GM11168 (cell line): ENCODE results near the gene APP.
"Not testable (repeated sequence)": the region's sequence is repeated elsewhere in the genome, so short reads cannot be mapped to it uniquely, and the experiment has no call there.

ENCODE experiments used
- in situ Hi-C: fragments of 300-500 bp; cut with MboI; formaldehyde crosslinking; loops from one replicate; pipeline ENCODE4 v1.12.0; 2022; ENCODE audit warnings: low sequenced_read_pairs; ENCODE audit not compliant: unreplicated experiment

APP gene

DNA sequence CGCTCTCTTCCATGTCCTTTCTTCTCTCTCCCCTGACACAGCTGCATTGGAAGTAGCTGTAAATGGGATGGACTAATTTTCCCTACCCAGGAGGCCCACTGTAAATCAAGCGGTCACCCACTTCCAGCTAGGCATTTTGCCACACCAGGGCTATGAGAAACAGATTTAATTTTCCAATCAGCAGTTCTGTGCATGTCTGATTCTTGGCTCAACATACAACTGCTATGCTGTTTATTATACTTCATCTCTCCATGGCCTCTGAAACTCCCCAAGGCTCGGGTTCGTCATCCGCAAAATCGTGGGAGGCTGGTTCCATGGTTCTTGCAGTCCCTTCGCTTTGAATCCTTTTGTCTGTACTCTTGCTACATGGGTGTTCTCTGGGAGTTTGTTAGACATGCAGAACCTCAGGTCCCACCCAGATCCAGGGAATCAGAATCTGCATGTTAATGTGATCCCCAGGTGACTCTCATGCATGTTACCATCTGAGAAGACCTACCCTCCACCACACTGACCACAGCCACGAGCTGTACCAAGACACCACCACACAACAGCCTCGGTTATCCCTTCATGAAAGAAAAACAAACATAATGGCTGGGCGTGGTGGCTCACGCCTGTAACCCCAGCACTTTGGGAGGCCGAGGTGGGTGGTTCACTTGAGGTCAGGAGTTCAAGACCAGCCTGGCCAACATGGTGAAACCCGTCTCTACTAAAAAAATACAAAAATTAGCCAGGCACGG is 245.3 kb downstream of the APP start:
- in situ Hi-C loops, result no loop called here

DNA sequence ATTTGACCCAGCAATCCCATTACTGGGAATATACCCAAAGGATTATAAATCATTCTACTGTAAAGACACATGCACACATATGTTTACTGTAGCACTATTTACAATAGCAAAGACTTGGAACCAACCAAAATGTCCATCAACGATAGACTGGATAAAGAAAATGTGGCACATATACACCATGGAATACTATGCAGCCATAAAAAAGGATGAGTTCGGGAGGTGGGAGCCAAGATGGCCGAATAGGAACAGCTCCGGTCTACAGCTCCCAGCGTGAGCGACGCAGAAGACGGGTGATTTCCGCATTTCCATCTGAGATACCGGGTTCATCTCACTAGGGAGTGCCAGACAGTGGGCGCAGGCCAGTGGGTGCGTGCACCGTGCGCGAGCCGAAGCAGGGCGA is 252.4 kb downstream of the APP start:
- in situ Hi-C loops, result not testable (repeated sequence)

DNA sequence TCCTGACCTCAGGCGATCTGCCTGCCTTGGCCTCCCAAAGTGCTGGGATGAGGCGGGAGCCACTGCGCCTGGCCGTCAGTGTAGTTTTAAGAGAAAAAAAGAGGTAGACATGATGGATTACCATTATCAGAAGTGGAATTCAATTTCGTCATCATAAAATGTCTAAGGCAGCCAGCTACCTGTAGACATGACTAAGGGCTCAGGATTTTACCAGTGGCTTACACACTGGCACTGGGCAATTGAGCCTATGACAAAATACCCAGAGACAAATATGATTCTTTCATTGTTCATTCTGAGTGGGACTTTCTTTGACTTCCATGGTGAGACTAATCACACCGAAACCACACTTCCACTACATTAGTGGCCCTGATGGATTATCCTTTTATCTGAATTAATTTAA is 254.3 kb downstream of the APP start:
- in situ Hi-C loops, result no loop called here

DNA sequence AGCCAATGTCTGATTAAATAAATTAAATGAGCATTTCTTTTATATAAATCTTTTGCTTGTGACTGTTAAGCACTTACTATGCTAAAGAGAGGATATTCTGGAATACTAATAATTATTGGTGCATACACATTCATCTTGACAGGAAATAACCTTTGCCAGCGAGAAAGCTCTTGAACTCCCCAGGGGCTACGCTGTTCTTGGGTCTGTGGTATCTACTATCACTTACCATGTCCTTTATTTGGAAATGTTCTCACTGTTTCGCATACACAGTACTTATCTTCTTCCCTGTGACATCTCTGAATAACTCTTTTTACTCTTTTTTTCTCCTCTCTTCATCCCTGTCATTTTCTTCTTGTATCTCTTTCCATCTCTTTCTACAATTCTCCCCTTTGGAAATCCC is 257.1 kb downstream of the APP start:
- in situ Hi-C loops, result no loop called here

DNA sequence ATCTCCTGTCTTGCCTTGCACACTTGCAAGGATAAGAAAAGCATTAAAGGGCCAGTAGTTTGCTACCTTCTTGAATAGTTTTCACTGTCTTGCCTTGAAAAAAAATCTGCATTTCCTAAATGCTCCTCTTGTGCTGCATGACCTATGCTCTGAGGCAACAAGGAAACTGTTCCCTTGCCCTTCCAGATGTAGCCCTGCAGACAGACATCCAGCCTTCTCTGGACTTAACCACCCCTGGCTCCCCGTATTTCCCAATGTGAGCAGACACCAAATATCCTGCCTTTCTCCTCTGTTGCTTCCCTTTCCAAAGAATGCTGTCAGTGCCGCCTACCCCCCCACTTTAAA is 258.2 kb downstream of the APP start:
- in situ Hi-C loops, result no loop called here

DNA sequence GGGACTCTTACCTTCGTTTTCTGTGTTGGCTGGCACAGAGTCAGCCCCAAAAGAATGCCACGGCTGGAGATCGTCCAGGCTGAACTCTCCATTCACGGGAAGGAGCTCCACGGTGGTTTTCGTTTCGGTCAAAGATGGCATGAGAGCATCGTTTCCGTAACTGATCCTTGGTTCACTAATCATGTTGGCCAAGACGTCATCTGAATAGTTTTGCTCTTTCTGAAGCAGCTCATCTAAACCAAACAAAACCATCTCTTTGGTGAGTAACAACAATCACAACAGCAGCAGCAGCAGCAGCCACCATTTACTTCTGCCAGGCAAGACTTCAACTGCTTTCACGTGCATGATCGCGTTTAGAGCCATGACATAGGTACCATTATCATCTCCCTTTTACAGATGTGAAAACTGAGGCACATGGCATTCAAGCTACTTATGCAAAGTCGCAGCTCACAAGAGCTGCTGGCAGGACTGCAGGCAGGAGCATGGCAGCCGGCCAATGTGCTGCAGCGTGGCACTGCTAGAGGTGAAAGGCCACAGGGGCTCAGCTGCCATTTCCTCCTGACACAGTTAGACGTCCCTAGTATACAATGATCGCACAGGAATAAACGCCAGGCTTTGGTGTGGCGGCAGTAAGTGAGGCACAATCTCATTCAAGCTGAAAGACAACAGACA is 258.7 kb downstream of the APP start:
- in situ Hi-C loops, result no loop called here

DNA sequence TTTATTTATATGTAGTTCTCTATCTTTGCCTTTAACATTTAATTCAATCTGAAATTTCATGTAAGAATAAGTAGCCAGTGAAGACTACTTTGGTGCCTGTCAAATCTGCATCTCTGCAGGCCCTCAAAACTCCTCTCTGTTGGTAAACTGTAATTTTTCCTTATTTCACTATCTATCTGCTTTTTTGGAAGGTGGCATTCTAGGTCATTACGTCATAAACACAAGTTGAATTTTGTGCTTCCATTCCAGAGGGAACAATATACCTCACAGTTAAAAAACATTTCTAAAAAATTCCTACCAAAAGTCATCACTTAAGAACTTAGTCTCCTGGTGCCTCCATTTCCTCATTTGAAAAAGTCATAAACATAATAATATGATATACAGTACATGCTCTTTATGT is 259.8 kb downstream of the APP start:
- in situ Hi-C loops, result no loop called here

DNA sequence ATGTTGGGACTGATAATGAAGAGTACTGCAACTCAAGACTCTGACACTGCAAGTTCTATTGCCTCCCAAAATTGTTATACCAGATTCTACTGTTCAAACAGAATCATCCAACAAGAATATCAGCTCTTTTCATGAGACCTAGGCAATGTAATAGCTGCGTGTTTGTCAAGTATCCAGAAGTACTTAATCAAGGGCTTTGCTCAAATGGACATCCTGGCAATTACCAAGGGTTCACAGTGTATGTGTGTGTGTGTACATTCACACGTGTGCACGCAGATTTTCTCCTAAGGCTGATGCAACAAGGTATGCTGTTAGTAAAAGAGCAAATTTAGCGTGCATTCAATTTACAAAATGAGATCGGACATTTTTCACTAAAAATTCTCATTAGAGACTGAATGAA is 261.2 kb downstream of the APP start:
- in situ Hi-C loops, result no loop called here

DNA sequence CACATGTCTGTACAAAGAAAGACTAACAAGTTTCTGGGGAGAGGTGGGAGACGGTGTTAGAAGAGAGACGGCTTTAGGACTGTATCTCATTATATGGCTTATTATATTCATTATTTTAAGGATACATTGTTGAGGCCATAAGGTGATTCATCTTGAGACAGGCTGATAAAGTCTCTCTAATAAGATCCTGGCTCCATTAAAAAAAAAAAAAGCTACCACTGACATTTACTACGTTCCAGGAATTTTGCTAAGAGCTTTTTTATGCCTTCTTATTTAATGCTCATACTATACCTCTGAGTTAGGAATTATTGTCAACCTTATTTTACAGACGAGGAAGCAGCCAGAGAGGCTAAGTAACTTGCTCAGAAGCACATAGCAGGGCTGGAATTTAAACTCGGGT is 262.1 kb downstream of the APP start:
- in situ Hi-C loops, result no loop called here

DNA sequence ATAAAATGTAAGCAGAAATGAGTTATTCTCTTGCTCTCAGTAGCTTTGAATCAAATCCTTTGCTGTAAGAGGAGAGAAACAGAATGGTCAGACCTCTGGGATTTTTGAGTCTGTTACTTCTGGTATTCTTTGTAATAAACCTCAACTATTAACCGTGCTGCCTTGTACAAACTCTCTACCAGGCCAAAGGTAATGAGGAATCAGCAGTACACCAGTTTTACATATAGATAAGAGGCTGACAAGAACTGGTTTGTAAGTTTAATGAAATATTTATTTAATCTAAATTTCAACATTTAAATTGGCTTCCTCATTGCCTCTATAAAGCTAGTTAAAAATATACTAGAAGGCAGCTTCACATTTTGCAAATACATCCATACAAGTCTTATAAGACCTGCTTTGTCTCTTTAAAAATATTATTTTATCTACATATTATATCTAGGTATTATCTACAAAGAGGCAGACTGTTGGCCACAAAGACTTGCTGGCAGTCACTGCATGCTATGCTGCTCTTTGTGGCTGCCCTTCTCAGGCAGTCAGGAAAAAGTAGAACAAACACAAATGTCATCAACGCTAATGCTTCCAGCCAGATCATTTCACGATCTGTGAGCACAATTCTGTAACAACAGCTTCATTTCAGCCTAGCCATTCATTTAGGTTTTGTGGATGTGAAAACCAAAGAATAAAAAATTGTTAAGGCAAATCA is 262.8 kb downstream of the APP start:
- in situ Hi-C loops, result no loop called here

DNA sequence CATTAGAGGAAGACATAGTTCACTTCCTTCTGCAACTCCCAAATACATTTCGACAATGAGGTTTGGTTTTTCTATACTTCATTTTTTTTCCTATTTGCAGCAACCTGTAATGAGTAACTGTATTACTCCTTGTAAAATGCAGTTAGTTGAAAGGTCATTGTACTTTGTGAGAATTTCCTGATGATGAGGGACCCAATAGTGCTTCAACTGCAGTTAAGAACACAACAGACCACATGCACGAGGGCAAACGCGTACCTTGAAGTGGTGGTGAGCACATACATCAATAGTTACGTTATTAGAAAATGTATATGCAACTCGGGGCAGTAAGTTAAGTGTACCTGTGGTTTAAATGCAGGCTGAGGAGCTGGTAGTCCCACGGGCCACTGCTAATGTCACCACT is 264.0 kb downstream of the APP start:
- in situ Hi-C loops, result no loop called here

DNA sequence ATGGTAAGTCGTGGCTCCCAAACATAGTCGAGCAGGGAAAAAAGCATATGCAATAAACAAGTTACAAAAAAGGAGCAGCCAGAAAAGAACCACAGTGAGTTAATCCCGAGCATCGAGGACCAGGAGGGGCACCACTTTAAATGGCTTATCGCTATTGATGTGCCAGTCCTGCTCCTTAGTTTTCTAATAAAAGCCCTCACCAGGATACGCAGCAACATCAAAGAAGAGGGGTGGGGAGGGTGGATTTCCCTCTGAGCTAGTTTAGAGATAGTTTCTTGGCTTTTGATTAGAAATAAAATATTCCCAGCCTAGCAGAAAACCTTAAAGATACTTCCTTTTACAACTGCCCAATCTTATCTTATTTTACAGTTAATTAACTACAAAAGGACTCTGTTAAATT is 265.4 kb downstream of the APP start:
- in situ Hi-C loops, result no loop called here

DNA sequence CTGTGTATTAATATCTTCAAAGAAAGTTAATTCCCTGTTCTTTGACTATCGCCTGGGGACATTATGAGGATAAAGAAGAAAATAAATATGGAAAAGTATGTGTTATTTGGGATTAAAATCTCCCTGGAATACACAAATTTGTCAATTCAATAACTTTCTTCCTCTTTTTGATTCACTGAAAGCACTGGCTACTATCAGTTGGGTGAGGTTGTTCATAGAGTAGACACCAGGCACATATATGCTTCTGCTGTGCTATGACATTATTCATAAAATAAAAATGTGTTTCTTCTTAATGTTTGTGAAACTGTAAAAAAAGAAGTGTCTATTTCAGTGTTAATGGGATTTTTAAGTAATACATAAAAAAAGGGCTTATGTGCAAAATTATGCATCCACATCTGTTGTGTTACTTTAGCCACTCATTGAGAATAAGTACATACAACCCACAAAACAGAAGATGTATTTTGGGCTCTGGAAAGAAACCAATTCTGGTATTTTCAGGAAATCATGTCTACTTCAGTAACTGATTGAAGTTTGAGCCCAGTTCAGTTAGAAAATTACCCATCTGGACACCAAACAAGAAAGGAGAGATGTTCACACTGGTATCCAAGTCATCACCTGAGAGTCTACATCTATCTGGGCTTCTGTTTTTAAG is 266.4 kb downstream of the APP start:
- in situ Hi-C loops, result no loop called here

DNA sequence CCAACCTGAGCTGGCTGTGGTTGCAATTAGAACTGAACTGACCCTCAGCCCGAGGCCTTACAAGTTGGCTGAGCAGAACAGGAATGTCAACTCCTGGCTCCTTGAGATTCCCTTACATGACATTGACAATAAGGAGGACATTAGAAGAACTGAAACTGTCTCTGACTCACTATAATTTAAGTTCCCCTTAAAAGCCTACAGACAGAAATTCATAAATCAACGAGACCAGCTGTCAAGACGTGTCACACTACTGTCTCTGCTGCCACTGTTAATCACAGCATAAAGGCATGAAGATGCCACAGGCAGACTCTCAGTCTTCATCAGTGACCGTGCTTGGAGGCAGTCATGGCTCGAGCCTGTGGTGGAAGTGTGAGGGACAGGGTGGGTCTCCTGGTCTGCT is 267.0 kb downstream of the APP start:
- in situ Hi-C loops, result no loop called here

DNA sequence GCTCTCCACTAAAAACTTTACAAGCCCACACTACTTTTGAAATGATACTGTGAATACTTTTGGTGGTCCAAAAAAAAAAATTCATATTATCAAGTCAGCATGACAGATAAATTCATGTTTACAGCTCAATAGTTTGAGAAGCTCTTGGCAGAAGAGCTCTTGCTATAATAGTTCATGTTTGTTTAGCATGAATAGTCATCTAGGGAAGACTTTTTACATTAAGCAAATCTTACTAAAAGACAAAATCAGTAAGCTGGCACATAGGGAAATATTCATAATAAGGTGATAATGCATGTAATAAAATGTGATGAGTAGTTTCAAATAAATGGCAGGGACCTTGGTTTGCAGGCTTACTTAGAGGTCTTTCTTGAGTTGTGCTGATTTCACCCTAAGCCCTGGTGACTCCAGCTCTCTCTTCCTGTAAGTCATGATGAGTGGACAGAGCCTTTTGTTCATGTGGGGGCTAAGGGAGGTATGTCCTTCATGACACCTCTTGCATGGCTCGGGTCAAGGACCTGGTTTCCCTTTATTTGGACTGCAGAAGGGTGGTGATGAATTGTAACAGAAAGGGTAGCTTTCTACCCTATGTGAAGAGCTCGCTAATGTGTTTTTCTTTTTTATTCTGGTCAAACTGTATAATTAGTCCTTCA is 269.1 kb downstream of the APP start:
- in situ Hi-C loops, result no loop called here

DNA sequence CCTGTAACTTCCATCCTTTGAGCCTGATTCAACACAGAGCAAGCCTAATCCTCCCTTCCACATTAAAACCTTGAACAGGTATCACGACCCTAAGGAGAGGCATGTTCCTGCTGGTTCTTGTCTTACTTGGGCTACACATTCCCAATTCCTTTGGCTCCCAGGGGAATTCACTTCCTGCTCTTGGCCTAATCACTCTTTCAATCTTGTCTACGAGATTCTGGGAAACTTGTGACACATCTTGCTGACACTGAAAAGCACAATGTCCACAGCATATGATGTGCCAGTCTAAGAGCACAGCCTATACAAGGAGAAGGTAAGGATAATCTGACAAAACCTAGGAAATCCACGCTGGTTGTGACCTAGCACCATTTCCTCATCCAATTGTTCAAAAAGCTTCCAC is 271.9 kb downstream of the APP start:
- in situ Hi-C loops, result no loop called here

DNA sequence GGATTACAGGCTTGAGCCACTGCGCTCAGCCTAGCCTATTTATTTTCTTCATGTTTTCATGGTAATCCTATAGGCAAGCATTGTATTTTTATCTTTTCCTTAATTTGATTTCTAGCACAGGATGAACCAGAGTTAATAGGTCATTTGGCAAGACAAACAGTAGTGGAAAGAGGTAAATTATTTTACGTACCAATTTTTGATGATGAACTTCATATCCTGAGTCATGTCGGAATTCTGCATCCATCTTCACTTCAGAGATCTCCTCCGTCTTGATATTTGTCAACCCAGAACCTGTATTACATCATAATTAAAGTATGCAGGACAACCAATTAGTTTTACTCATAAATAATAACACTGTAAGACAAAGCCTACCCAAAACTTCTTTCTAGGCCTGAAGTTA is 273.2 kb downstream of the APP start:
- in situ Hi-C loops, result no loop called here

DNA sequence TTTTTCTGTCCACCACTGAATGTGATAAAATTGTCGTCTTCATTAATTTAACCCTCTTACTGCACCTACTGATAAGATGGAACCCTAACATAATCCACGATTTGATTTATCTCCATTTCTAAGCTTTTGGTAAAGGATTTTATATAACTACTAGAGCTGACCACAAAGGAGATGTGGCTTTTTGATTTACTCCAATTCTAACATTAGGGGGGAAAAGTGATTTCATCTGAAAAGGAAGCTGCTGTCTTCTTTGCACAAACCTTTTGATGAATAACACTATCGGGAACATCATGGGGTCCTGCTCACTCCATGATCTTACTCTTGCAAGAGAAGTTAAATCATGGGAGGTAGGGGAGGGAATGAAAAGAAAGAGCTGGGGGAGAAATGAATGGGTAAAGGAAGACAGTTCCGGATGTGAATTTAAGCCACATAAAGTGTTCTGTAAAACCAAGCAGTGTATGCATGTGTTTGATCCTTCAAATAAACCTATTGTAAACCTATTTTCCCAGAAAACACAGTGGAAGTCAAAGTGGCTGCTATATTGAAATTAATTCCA is 274.0 kb downstream of the APP start:
- in situ Hi-C loops, result no loop called here

DNA sequence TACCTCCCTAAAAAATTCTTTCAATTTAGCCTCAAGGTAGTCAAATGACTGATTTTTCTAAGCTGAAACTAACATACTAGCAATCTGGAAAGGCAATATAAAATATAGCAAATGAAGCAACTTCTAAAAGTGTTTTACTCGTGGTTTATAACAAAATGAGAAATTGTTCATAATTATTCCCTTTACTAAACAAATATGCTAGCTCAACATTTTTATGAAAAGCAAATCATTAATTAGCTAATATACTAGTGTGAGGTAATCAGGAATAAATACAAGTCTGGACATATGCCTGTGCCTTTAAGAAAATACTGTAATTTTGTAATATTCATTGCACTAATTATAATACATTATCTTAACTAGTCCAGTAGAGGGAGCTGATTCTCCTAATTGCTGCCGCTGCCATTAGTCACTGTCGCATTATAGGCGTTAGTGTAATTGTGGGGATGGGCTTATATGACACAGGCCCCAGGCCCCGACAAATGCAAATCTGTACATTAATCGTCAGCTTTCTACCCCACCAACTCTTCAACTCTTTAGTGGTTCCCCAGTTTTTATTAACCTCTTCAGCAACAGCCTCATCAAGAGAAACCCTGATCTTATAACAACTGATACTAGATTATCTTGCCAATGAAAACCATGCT is 274.9 kb downstream of the APP start:
- in situ Hi-C loops, result no loop called here

DNA sequence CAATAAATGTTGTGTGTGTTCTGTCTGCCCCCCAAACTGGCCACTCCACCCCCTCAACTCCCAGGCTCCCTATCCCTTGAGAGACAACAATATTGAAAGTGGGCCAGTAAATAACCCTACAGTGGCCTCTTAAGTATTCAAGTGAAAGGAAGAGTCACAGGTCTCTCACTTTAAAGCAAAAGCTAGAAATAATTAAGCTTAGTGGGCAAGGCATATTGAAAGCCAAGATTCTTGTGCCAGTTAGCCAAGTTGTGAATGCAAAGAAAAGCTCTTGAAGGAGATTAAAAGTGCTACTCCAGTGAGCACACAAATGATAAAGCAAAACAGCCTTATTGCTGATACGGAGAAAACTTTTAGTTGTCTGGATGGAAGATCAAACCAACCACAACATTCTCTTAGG is 277.4 kb downstream of the APP start:
- in situ Hi-C loops, result no loop called here
